ENCODE results near the gene B3GALT6.
A peak's percentile ranks its signal among the peaks of the same experiment; 100 is the strongest.
"Not testable (repeated sequence)": the region's sequence is repeated elsewhere in the genome, so short reads cannot be mapped to it uniquely, and the experiment has no call there.

B3GALT6 gene

GRCh38 chr1:1245817-1246576, 14.0 kb downstream of the B3GALT6 start:
- DNase-seq, result no peak

- peak in 1 of 2 experiments; percentile 57 for DNase-seq
Observed at GRCh38 chr1:1246577-1247340, 14.7 kb downstream of the B3GALT6 start, which contains the start of gene C1QTNF12. C1QTNF12 (minus strand) TSS chr1:1246722; CDS start chr1:1246690, 32 bp downstream.

GRCh38 chr1:1247341-1247913, 15.4 kb downstream of the B3GALT6 start:
- no peak for DNase-seq

- not testable (repeated sequence) for DNase-seq
Observed at GRCh38 chr1:1248009-1248913, 16.2 kb downstream of the B3GALT6 start.

- peak in 1 of 2 experiments; percentile 76 for DNase-seq
Observed at GRCh38 chr1:1250786-1251284, 18.8 kb downstream of the B3GALT6 start.

- DNase-seq, result no peak
Observed at GRCh38 chr1:1253314-1253713, 21.3 kb downstream of the B3GALT6 start.

GRCh38 chr1:1253972-1254666, 22.1 kb downstream of the B3GALT6 start:
- no peak for DNase-seq

GRCh38 chr1:1254667-1254998, 22.6 kb downstream of the B3GALT6 start:
- DNase-seq, result no peak

GRCh38 chr1:1255078-1255477, 23.0 kb downstream of the B3GALT6 start:
- no peak for DNase-seq

GRCh38 chr1:1255611-1256010, 23.6 kb downstream of the B3GALT6 start:
- no peak for DNase-seq

- no peak for DNase-seq
Observed at GRCh38 chr1:1256956-1257871, 25.2 kb downstream of the B3GALT6 start.

- no peak for DNase-seq
Observed at GRCh38 chr1:1259119-1259488, 27.1 kb downstream of the B3GALT6 start.

GRCh38 chr1:1259540-1259939, 27.5 kb downstream of the B3GALT6 start:
- DNase-seq, result no peak

- no peak for DNase-seq
Observed at GRCh38 chr1:1259951-1260600, 28.0 kb downstream of the B3GALT6 start.

- DNase-seq, result no peak
Observed at GRCh38 chr1:1260843-1261560, 29.0 kb downstream of the B3GALT6 start.

- DNase-seq, result no peak
Observed at GRCh38 chr1:1262071-1262470, 30.0 kb downstream of the B3GALT6 start.

- no peak for DNase-seq
Observed at GRCh38 chr1:1262758-1263157, 30.7 kb downstream of the B3GALT6 start.

- no peak for DNase-seq
Observed at GRCh38 chr1:1264026-1264425, 32.0 kb downstream of the B3GALT6 start.

- no peak for DNase-seq
Observed at GRCh38 chr1:1264868-1265272, 32.8 kb downstream of the B3GALT6 start.
